ENCODE results near the gene SULT1E1. TPM values are rescaled to one million over a fixed set of nuclear protein-coding genes. Genes with fewer than 3 reads are reported as not detected.

SULT1E1 gene
- total RNA-seq, 2 experiments from 2014 or later, result not detected

DNA sequence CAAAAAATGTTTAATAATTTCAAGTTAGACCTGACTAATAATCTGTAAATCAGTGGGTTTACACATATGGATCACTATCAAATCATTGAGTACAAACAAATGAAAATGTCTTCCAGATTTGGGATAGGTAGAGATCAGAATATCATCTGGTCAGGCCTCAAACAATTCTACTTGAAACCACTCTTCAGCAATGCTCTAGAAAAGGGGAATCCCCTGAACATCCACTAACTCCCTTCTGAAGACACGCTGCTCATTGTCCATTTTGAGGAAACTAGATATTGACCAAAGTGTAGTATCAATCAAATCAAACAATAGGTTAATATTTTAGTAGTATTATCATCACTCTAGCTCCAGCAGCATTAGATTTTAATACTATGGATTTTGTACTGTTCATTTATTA is 46.3 kb downstream of the SULT1E1 start:
- no peaks in the 10 kb centered on the region for H3K4me1 Mint-ChIP-seq
- no peaks in the 10 kb centered on the region for H3K27me3 Mint-ChIP-seq
- no peaks in the 10 kb centered on the region for H3K9me3 Mint-ChIP-seq (ENCODE audit: low read depth)
- no peak overlapping the region for H3K27ac Mint-ChIP-seq
- DNase-seq, result no peak
- CTCF ChIA-PET, result no interaction called here
- H3K4me3 Mint-ChIP-seq, result no peak overlapping the region
- no peak for ATAC-seq
- no peaks in the 10 kb centered on the region for H3K36me3 Mint-ChIP-seq

- no peak for DNase-seq
- H3K27ac Mint-ChIP-seq, result no peak overlapping the region
- CTCF ChIA-PET, result no interaction called here
- no peaks in the 10 kb centered on the region for H3K36me3 Mint-ChIP-seq
- H3K4me3 Mint-ChIP-seq, result no peak overlapping the region
- ATAC-seq, result no peak
- H3K27me3 Mint-ChIP-seq, result no peaks in the 10 kb centered on the region
- no peaks in the 10 kb centered on the region for H3K9me3 Mint-ChIP-seq (ENCODE audit: low read depth)
- no peaks in the 10 kb centered on the region for H3K4me1 Mint-ChIP-seq
Observed at GRCh38 chr4:69811166-69811565, 48.8 kb downstream of the SULT1E1 start.

DNA sequence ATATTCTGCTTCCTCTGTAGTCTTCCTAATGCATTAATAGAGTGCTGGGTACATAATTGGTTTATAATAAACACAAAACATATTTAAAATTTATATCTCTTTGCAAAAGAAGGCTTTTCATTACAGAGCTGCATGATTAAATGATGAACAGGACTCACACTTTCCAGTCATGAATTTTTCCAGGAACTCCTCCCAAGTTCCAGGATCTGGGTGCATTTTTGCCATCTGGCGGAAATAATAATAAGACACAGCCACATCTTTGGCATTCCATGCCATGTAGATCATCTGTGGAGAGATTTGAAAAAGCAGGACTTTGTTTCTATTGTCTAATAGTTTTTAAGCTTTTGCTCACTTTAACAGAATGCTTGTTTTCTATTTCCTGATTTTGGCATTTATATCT is 59.3 kb downstream of the SULT1E1 start:
- Mint-ChIP-seq H3K27ac (no peak overlapping the region), H3K4me3 (no peak overlapping the region), H3K4me1 (no peaks in the 10 kb centered on the region), H3K27me3 (no peaks in the 10 kb centered on the region), H3K36me3 (no peaks in the 10 kb centered on the region), H3K9me3 (ENCODE audit: low read depth) (no peaks in the 10 kb centered on the region)
- CTCF ChIA-PET, result no interaction called here
- DNase-seq (no peak), ATAC-seq (no peak)

GRCh38 chr4:69799337-69799736 is 60.6 kb downstream of the SULT1E1 start:
- no peak overlapping the region for H3K4me3 Mint-ChIP-seq
- H3K36me3 Mint-ChIP-seq, result no peaks in the 10 kb centered on the region
- no peaks in the 10 kb centered on the region for H3K27me3 Mint-ChIP-seq
- no peak overlapping the region for H3K27ac Mint-ChIP-seq
- H3K9me3 Mint-ChIP-seq (ENCODE audit: low read depth), result no peaks in the 10 kb centered on the region
- no peaks in the 10 kb centered on the region for H3K4me1 Mint-ChIP-seq
- CTCF ChIA-PET, result no interaction called here
- DNase-seq, result no peak
- no peak for ATAC-seq

- Mint-ChIP-seq H3K9me3 (ENCODE audit: low read depth) (no peaks in the 10 kb centered on the region), H3K4me1 (no peaks in the 10 kb centered on the region), H3K27me3 (no peaks in the 10 kb centered on the region), H3K36me3 (no peaks in the 10 kb centered on the region), H3K4me3 (no peak overlapping the region), H3K27ac (no peak overlapping the region)
- DNase-seq, result no peak
- ATAC-seq, result no peak
- CTCF ChIA-PET, result no interaction called here
Observed at GRCh38 chr4:69793732-69794131, 66.2 kb downstream of the SULT1E1 start.

Other genes starting within 250 kb of the SULT1E1 start
- not detected for gene UGT2A2, start 220.5 kb downstream of the SULT1E1 start, total RNA-seq
- gene UGT2A1, start 206.9 kb downstream of the SULT1E1 start, total RNA-seq, result not detected
- gene SULT1B1, start 99.5 kb downstream of the SULT1E1 start, total RNA-seq, result under 1 TPM; 0.26 to 0.50 TPM
- not detected for gene CSN1S1, start 70.9 kb upstream of the SULT1E1 start, total RNA-seq
- gene CSN2, start 105.6 kb upstream of the SULT1E1 start, total RNA-seq, result not detected
- gene STATH, start 135.8 kb upstream of the SULT1E1 start, total RNA-seq, result not detected
- not detected for gene HTN3, start 168.3 kb upstream of the SULT1E1 start, total RNA-seq
- not detected for gene HTN1, start 190.3 kb upstream of the SULT1E1 start, total RNA-seq